ENCODE measurements around the gene CNTN3.

- TF ChIP-seq CTCF (CRISPR knock-in tag; IDR thresholded peaks at IDR 0.05), result no peak
- TF ChIP-seq TRIM24 (CRISPR knock-in tag; IDR thresholded peaks at IDR 0.05), result no peak
- TF ChIP-seq SUZ12 (IDR thresholded peaks at IDR 0.05; ENCODE audit: low read depth, low read length), result no peak
Observed at GRCh38 chr3:74617776-74618175, 3.3 kb upstream of the CNTN3 start.

All from HepG2 (cell line).